Keratinocyte (primary cell): ENCODE results near the gene SRR.

ENCODE experiments used
- CTCF ChIP-seq, 3 experiments: IDR thresholded peaks in 1 of 3; conservative IDR thresholded peaks in 1 of 3; optimal IDR thresholded peaks in 1 of 3; 2 replicates in 2 of 3; 3 replicates in 1 of 3; pipeline versions ENCODE3 to v1.5.1; 2011; ENCODE audit warnings: low read length in 3 of 3, mild to moderate bottlenecking in 3 of 3, moderate library complexity in 2 of 3, control low read depth in 1 of 3, inconsistent platforms in 1 of 3; ENCODE audit not compliant: insufficient read depth in 2 of 3; ENCODE audit errors: extremely low read depth in 1 of 3
- EZH2 ChIP-seq: IDR thresholded peaks from one replicate; pipeline ENCODE4 v1.6.1; 2012; ENCODE audit warnings: inconsistent platforms, mild to moderate bottlenecking, low read length, moderate library complexity

- TF ChIP-seq EZH2: no peak
- peak in 1 of 3 experiments; percentile 4 for TF ChIP-seq CTCF (optimal IDR thresholded peaks at IDR 0.05 in 1 of 3, IDR thresholded peaks at IDR 0.05 in 1 of 3, conservative IDR thresholded peaks at IDR 0.05 in 1 of 3; ENCODE audit: extremely low read depth in 1 of 3, insufficient read depth in 2 of 3, low read length in 3 of 3)
Measured at GRCh38 chr17:2337544-2338314, 34.0 kb downstream of the SRR start.
